Upper lobe of left lung (tissue), 6 donors: ENCODE measurements around the gene ARHGAP45. TPM values are rescaled to one million over a fixed set of nuclear protein-coding genes. Genes with fewer than 3 reads are reported as not detected.

Experiments used
- ATAC-seq, 2 donors: fragments of 200-7000 bp; cut with Tn5 transposase; one replicate each; pipeline ENCODE4 v1.9.1; 2022; ENCODE audit warnings: mild to moderate bottlenecking in 2 of 2, moderate library complexity in 2 of 2; ENCODE audit not compliant: low FRiP score in 2 of 2
- DNase-seq, 2 donors: peaks; one replicate each; pipeline ENCODE4 v3.0.0-alpha.2; 2019 to 2020
- H3K27ac ChIP-seq, 4 donors: fragments of 200-600 bp; sonication (generic); one replicate each; pipeline ENCODE4 v1.5.1; 2016 to 2019
- H3K27me3 ChIP-seq, 4 donors: fragments of 200-600 bp; sonication (generic); one replicate each; pipeline ENCODE4 v1.5.1; 2017 to 2019
- H3K36me3 ChIP-seq, 4 donors: fragments of 200-600 bp; sonication (generic); one replicate each; pipeline ENCODE4 v1.5.1; 2016 to 2019
- H3K4me1 ChIP-seq, 4 donors: fragments of 200-600 bp; sonication (generic); one replicate each; pipeline ENCODE4 v1.5.1; 2018 to 2019
- H3K4me3 ChIP-seq, 4 donors: fragments of 200-600 bp; sonication (generic); one replicate each; pipeline ENCODE4 v1.5.1; 2017 to 2019; ENCODE audit warnings: mild to moderate bottlenecking in 2 of 4, moderate library complexity in 1 of 4
- H3K9me3 ChIP-seq, 4 donors: fragments of 200-600 bp; sonication (generic); one replicate each; pipeline ENCODE4 v1.5.1; 2018 to 2019
- CTCF ChIP-seq, 6 experiments: fragments of 450-650 bp in 4 of 6; fragments of 200-600 bp in 2 of 6; sonication (generic) in 2 of 6; IDR thresholded peaks; one replicate each; pipeline ENCODE4 v1.5.1; 2016 to 2019; ENCODE audit warnings: antibody characterized with exemption in 6 of 6
- EP300 ChIP-seq, 4 donors: sonication (generic); formaldehyde crosslinking; IDR thresholded peaks; one replicate each; pipeline ENCODE4 v1.5.1; 2017; ENCODE audit warnings: antibody characterized with exemption in 4 of 4, control low read depth in 2 of 4
- POLR2A ChIP-seq, 4 donors: fragments of 450-650 bp; IDR thresholded peaks; one replicate each; pipeline ENCODE4 v1.5.1; 2016 to 2017; ENCODE audit warnings: antibody characterized with exemption in 4 of 4, mild to moderate bottlenecking in 2 of 4
- POLR2AphosphoS5 ChIP-seq, 2 donors: sonication (generic); formaldehyde crosslinking; IDR thresholded peaks; one replicate each; pipeline ENCODE4 v1.5.1; 2017; ENCODE audit warnings: antibody characterized with exemption in 2 of 2
- WGBS, 2 donors: methylation state at CpG; one replicate each; pipeline ENCODE4 v1.1.5; 2017 to 2018; 5-methylcytosine and 5-hydroxymethylcytosine counted together
- total RNA-seq, 6 donors: library from RNA; depleted of rRNA in 4 of 6; stranded (reverse); fragments of >200 nt in 4 of 6; gene quantifications; one replicate each; pipeline versions ENCODE4 v1.1.0 to v1.2.1, GENCODE V29; 2016 to 2021
- donor health status: DM: no; HTN: no; CAD: no; lungs with moderate emphysema.
- donor health status: DM: no; HTN: yes; CAD: no; lungs with severe emphysema.

The ARHGAP45 gene
- total RNA-seq, 6 donors from 2014 or later: 91.6 to 332 (median 123) TPM

GRCh38 chr19:1042689-1043511 is 24.1 kb upstream of the ARHGAP45 start:
- Histone ChIP-seq H3K27me3 (no peaks in the 10 kb centered on the region), H3K9me3 (no peaks in the 10 kb centered on the region), H3K4me3 (no peak overlapping the region), H3K4me1 (peaks cover 21 to 41% (median 36%) of the 10 kb centered on the region in 4 donors), H3K27ac (no peak overlapping the region), H3K36me3 (peaks cover 0 to 13% (median 6%) of the 10 kb centered on the region in 4 donors)
- no peak for TF ChIP-seq POLR2A (IDR thresholded peaks at IDR 0.05)
- no peak for TF ChIP-seq POLR2AphosphoS5 (IDR thresholded peaks at IDR 0.05)
- no peak for TF ChIP-seq CTCF (IDR thresholded peaks at IDR 0.05)
- no peak for TF ChIP-seq EP300 (IDR thresholded peaks at IDR 0.05)
- DNase-seq (peak in 1 of 2 donors; percentile 75), ATAC-seq (no peak)
- WGBS, 2 donors: 67 to 75% methylated on average over 12 to 14 of the region's 23 CpGs

DNA sequence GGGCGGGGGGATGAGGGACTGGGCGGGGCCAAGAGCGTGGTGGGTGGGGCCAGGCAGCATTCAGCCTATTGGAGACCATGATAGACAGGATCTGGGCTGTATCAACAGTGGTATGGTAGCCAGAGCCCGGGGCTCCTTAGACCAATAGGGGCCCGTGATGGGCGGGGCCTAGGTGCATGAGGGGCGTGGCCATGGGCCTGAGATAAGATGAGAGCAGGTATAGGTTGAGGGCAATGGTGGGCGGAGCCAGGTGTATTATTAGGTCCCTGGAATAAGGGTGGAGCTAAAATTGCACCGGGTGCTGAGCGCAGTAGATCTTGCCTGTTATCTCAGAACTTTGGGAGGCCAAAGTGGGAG is 21.7 kb upstream of the ARHGAP45 start:
- no peaks in the 10 kb centered on the region for H3K27me3 ChIP-seq
- TF ChIP-seq POLR2A (IDR thresholded peaks at IDR 0.05) (no peak), CTCF (IDR thresholded peaks at IDR 0.05) (no peak), POLR2AphosphoS5 (IDR thresholded peaks at IDR 0.05) (no peak), EP300 (IDR thresholded peaks at IDR 0.05) (no peak)
- H3K4me1 ChIP-seq: peaks cover 11 to 19% (median 18%) of the 10 kb centered on the region in 4 donors
- peaks cover 0 to 12% (median 5%) of the 10 kb centered on the region in 4 donors for H3K36me3 ChIP-seq
- DNase-seq (peak in 1 of 2 donors; percentile 88), ATAC-seq (no peak)
- no peaks in the 10 kb centered on the region for H3K9me3 ChIP-seq
- 90 to 92% methylated on average over 10 of the region's 10 CpGs for WGBS, 2 donors
- H3K27ac ChIP-seq: no peak overlapping the region
- no peak overlapping the region for H3K4me3 ChIP-seq

- TF ChIP-seq POLR2A (IDR thresholded peaks at IDR 0.05) (no peak), CTCF (IDR thresholded peaks at IDR 0.05) (no peak), POLR2AphosphoS5 (IDR thresholded peaks at IDR 0.05) (no peak), EP300 (IDR thresholded peaks at IDR 0.05) (no peak)
- H3K4me3 ChIP-seq: no peak overlapping the region
- no peaks in the 10 kb centered on the region for H3K9me3 ChIP-seq
- 95 to 98% methylated on average over 30 of the region's 33 CpGs for WGBS, 2 donors
- no peak overlapping the region for H3K27ac ChIP-seq
- peak in 1 of 2 donors; percentile 85 for DNase-seq
- H3K36me3 ChIP-seq: peaks cover 0 to 12% (median 5%) of the 10 kb centered on the region in 4 donors
- peaks cover 8 to 10% (median 9%) of the 10 kb centered on the region in 4 donors for H3K4me1 ChIP-seq
- no peak for ATAC-seq
- no peaks in the 10 kb centered on the region for H3K27me3 ChIP-seq
Observed at GRCh38 chr19:1046117-1046626, 20.8 kb upstream of the ARHGAP45 start.

- Histone ChIP-seq H3K4me1 (peaks cover 0 to 6% (median under 1%) of the 10 kb centered on the region in 4 donors), H3K9me3 (no peaks in the 10 kb centered on the region), H3K27me3 (no peaks in the 10 kb centered on the region), H3K36me3 (peaks cover 0 to 12% (median 5%) of the 10 kb centered on the region in 4 donors), H3K4me3 (no peak overlapping the region), H3K27ac (no peak overlapping the region)
- 91% methylated on average over 27 to 71 of the region's 77 CpGs for WGBS, 2 donors
- ATAC-seq: no peak
- TF ChIP-seq CTCF (IDR thresholded peaks at IDR 0.05): no peak
- TF ChIP-seq POLR2AphosphoS5 (IDR thresholded peaks at IDR 0.05): no peak
- TF ChIP-seq EP300 (IDR thresholded peaks at IDR 0.05): no peak
- no peak for TF ChIP-seq POLR2A (IDR thresholded peaks at IDR 0.05)
- peak in 1 of 2 donors; percentile 85 for DNase-seq
Observed at GRCh38 chr19:1046836-1047695, 19.9 kb upstream of the ARHGAP45 start.
